T-helper 17 cell (primary cell): Measurements from ENCODE around the gene CLSTN2. TPM values are rescaled to one million over a fixed set of nuclear protein-coding genes. Genes with fewer than 3 reads are reported as not detected.

ENCODE experiments used
- ATAC-seq: fragments of 150-1000 bp; cut with Tn5 transposase; 2 replicates; pipeline ENCODE4 v1.10.0; 2021; ENCODE audit warnings: mild to moderate bottlenecking, moderate library complexity
- DNase-seq, 3 donors: peaks; one replicate each; pipeline versions ENCODE4 v3.0.0 to v3.0.0-alpha.2; 2020 to 2021
- H3K9me3 ChIP-seq: one replicate; pipeline ENCODE4 v1.7.0; 2013; ENCODE audit warnings: low read length, mild to moderate bottlenecking; ENCODE audit not compliant: control insufficient read depth, poor library complexity, severe bottlenecking
- H3K27ac Mint-ChIP-seq: one replicate; pipeline ENCODE4 v1.8.0; 2022; ENCODE audit warnings: mild to moderate bottlenecking, moderate library complexity, mixed read lengths
- H3K27me3 Mint-ChIP-seq: one replicate; pipeline ENCODE4 v1.8.0; 2022; ENCODE audit warnings: mixed read lengths
- H3K36me3 Mint-ChIP-seq: one replicate; pipeline ENCODE4 v1.8.0; 2022; ENCODE audit warnings: low read depth, mixed read lengths
- H3K4me1 Mint-ChIP-seq: one replicate; pipeline ENCODE4 v1.8.0; 2022; ENCODE audit warnings: mild to moderate bottlenecking, mixed read lengths
- H3K4me3 Mint-ChIP-seq: one replicate; pipeline ENCODE4 v1.8.0; 2022; ENCODE audit warnings: mild to moderate bottlenecking, moderate library complexity, mixed read lengths
- total RNA-seq, 4 donors: library from RNA in 2 of 4; stranded (reverse) in 2 of 4; gene quantifications; one replicate each; pipeline ENCODE4 v1.2.3 and lab custom pipeline; 2022 to 2026

The CLSTN2 gene
- total RNA-seq, 2 donors from 2014 or later = not detected

DNA sequence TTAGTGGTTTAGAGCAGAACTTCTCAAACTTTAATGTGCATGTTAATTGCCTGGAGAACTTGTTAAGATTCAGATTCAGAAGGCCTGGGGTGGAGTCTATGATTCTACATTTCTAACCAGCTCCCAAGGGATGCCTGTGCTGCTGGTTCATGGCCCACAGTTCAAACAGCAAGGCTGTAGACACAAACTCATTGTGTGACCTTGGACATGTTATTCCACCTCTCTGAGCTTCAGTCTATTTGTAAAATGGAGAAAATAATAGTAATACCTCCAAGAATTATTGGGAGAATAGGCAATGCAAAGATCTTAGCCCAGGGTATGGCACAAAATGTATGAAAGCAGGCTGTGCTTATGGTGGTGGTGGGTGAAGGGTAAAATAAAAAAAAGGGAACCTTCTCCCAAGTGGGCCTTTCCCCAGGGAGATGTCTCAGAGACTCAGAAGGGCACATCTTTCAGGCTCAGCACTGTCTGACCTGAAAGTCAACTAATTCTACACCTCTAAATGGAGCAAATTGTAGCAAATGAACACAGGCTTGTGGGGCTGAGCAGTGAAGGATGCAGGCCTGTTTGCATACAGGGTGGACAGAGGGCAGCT lies 566.9 kb downstream of the CLSTN2 start:
- Mint-ChIP-seq H3K4me3 (no peak overlapping the region), H3K4me1 (no peaks in the 10 kb centered on the region), H3K27ac (no peak overlapping the region), H3K27me3 (no peaks in the 10 kb centered on the region), H3K36me3 (no peaks in the 10 kb centered on the region)
- no peaks in the 10 kb centered on the region for H3K9me3 ChIP-seq
- DNase-seq (no peak), ATAC-seq (no peak)

DNA sequence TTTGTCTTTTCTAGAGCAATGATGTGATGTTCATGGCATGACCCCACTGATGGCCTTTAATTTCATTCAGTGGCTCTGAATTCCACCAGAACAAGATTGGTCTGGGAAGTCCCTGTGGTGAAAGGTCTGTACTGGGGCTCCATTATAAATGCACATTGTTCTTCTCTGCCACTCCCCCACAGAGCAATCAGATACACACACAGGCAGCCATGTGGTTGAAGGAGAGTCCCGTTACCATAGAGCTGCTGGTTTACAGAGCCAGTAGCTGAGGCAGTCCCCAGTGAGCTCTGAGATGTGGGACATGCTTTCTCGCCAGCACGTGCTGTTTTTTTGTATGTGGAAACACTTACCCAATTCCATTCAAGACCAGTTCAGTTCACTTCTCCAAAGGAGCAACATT lies 570.2 kb downstream of the CLSTN2 start:
- Mint-ChIP-seq H3K36me3 (no peaks in the 10 kb centered on the region), H3K27ac (no peak overlapping the region), H3K4me1 (no peaks in the 10 kb centered on the region), H3K27me3 (no peaks in the 10 kb centered on the region), H3K4me3 (no peak overlapping the region)
- ATAC-seq = no peak
- H3K9me3 ChIP-seq = no peaks in the 10 kb centered on the region
- no peak for DNase-seq

DNA sequence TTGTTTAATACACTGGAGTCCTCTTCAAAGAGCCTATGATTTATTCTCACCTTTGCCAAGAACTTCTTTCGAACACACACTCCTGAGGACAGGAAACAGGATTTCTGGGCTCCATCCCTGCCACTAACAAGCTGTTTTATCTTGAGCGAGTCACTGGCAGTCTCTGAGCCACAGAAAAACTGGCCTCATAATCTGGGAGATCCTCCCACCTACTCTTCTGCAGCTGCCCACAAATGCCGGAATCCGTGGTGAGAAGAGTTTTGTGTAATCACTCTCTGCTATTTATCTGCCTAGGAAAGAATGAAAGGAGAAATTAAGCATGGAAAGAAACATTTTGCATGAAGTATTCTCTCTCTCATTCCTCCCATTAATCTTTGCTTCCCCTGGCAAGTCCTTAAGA lies 570.9 kb downstream of the CLSTN2 start:
- ATAC-seq (no peak), DNase-seq (no peak)
- no peak overlapping the region for H3K27ac Mint-ChIP-seq
- H3K4me1 Mint-ChIP-seq = no peaks in the 10 kb centered on the region
- H3K27me3 Mint-ChIP-seq = no peaks in the 10 kb centered on the region
- H3K36me3 Mint-ChIP-seq = no peaks in the 10 kb centered on the region
- no peak overlapping the region for H3K4me3 Mint-ChIP-seq
- no peaks in the 10 kb centered on the region for H3K9me3 ChIP-seq

DNA sequence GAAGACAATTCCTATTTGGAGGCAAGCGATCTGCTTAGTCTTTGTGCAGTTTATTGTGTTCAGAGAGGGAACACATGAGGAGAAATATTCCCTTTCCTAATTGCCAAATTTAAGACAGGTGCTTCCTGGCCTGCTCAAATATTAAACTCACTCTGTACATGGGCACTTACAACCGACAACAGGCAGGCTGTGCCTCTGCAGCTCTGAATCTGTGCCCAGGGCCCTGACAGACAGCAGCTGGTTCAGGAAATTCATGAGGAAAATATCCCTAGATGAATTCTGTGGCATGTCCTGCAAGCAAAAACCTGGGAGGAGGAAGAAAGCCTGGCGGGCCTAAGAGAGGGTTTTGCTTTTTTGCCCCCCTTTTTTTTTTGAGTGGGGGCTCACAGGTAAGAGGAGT lies 573.6 kb downstream of the CLSTN2 start:
- no peaks in the 10 kb centered on the region for H3K4me1 Mint-ChIP-seq

DNA sequence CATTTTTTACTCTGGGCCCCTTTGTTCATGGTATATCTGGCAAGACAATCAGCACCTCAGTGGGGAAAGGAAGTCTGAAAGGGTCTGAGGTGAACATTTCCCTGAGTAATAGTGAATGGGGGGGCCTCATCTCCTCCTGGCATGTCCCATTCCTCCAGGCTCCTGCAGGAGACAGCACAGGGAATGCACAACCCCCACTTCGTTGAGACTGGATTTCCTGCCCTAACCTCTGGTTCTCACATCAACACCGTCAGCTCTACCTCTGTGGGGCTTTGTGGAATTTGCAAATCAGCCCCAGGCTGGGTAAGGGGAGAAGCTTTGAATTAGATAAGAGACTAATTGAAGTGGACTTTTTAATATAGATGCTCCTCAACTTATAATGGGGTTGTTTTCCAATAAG lies 574.5 kb downstream of the CLSTN2 start:
- H3K9me3 ChIP-seq = no peaks in the 10 kb centered on the region
- H3K27ac Mint-ChIP-seq = no peak overlapping the region
- no peak overlapping the region for H3K4me3 Mint-ChIP-seq
- ATAC-seq = no peak
- no peaks in the 10 kb centered on the region for H3K27me3 Mint-ChIP-seq
- no peak for DNase-seq
- H3K36me3 Mint-ChIP-seq = no peaks in the 10 kb centered on the region
- no peaks in the 10 kb centered on the region for H3K4me1 Mint-ChIP-seq

More for the DNA sequence above, 573.6 kb downstream of the CLSTN2 start:
- no peak for DNase-seq
- Mint-ChIP-seq H3K4me3 (no peak overlapping the region), H3K27me3 (no peaks in the 10 kb centered on the region), H3K36me3 (no peaks in the 10 kb centered on the region), H3K27ac (no peak overlapping the region)
- ATAC-seq = no peak
- H3K9me3 ChIP-seq = no peaks in the 10 kb centered on the region

DNA sequence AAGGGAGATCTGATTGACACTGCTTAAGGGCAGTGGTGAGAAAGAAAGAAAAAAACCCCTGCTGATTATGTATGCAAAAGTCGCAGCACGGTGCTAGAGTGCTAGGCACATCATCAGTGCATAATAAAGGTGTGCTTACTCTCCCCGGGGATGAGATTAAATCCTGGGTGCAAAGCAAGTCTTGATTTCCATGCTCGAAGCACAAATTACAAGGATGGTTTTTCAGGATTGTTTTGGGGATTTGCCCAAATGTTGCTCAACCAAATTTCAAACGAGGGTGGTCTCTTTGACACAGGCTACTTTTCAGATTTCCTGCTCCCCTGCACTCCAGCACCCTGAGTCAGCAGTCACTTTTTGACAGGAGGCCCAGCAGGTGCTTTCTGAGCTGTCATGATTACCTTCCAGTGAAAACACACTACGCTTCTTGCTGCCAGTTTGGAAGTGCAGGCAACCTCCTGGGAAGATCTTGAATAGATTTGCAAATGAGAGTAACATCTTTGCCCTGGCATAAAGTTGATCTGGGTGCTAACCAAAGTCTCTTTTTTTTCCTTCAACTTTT lies 575.4 kb downstream of the CLSTN2 start:
- H3K27ac Mint-ChIP-seq = no peak overlapping the region
- H3K27me3 Mint-ChIP-seq = no peaks in the 10 kb centered on the region
- no peak for DNase-seq
- no peak overlapping the region for H3K4me3 Mint-ChIP-seq
- no peaks in the 10 kb centered on the region for H3K36me3 Mint-ChIP-seq
- no peaks in the 10 kb centered on the region for H3K4me1 Mint-ChIP-seq
- ATAC-seq = no peak
- H3K9me3 ChIP-seq = no peaks in the 10 kb centered on the region

DNA sequence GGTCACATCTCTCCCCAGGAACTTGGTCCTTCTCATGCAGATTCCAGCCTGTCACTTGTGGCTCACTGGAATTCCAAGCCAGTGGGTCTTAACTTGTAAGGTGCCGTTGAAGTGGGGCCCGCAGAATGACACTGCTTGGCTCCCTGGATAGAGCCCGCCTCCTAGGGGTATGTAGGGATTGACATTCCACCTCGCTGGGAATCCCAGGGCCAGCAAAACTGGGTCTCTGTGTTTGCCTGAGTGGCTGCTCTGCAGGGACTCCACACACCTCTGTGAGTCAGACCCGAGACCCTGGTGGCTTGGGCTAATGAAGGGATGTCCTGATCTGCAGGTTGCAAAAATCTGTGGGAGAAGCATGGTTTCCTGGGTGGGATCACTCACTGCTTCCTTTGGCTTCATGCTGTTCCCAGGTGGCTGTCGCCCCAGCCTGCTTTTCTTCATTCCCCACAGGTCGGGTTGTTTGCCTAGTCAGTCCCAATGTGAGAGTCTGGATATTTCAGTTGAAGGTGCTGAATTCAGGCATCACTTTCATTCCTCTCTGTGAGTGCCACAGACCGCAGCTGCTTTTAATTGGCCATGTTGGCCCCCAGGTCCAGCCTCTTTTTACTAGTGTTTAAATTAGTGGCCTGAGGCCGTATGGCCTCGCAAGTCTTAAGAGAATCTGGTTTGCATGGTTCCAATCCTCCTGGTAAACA lies 586.9 kb downstream of the CLSTN2 start:
- H3K4me3 Mint-ChIP-seq = no peak overlapping the region
- DNase-seq = no peak
- ATAC-seq = no peak
- no peaks in the 10 kb centered on the region for H3K4me1 Mint-ChIP-seq
- no peak overlapping the region for H3K27ac Mint-ChIP-seq
- no peaks in the 10 kb centered on the region for H3K36me3 Mint-ChIP-seq
- H3K27me3 Mint-ChIP-seq = no peaks in the 10 kb centered on the region
- H3K9me3 ChIP-seq = no peaks in the 10 kb centered on the region

DNA sequence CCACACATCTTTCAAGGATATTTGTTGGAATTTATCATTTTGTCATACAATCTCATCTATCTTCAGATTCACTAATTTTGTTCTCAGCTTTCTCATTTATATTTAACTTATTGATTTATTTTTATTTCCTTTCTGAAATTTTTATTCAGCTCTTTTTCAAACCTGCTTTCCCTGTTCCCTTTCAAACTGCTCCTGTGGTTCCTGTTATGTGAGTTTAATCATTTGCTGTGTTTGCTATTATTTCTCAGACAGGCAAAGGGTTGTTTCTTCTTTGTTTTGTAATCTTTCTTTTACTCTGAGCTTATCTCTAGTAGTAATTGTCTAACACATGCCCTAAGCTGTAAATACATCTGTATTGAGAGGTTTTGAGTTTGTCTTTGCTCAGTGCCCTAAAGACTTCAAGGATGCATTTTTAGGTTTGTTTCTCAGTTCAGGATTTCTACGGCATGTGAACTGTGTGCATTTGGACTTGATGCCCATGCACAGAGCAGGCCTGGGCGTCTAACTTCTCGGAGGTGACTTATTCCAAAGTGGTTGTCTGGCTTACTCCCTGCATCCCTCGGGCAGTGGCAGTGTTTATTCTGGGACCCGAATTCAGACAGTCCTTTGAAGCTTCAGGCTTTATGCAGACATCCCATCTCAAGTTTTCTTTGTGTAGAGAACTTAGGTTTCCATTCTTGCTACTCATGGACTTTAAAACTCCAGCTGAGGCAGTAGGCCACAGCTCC lies 587.8 kb downstream of the CLSTN2 start:
- Mint-ChIP-seq H3K36me3 (no peaks in the 10 kb centered on the region), H3K27ac (no peak overlapping the region), H3K4me1 (no peaks in the 10 kb centered on the region), H3K4me3 (no peak overlapping the region), H3K27me3 (no peaks in the 10 kb centered on the region)
- no peak for DNase-seq
- no peaks in the 10 kb centered on the region for H3K9me3 ChIP-seq
- no peak for ATAC-seq

DNA sequence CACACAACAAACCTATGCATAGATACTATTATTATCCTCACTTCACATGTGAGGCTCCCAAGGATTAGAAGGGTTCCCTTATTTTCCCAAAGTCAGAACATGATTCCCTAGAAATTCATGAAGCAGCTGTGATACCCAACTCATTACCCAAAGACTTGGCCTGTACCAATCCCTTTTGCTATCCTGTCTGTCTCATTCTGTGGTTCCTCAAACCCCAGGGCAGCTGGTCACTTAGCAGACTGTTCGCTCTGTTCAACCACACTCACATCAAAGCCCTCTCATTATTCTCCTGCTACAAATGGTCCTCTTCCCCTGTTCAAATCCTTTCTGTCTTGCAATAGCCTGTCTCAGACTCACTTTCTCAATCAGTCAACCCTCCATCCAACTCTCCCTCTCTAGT lies 588.6 kb downstream of the CLSTN2 start:
- no peaks in the 10 kb centered on the region for H3K36me3 Mint-ChIP-seq
- no peaks in the 10 kb centered on the region for H3K27me3 Mint-ChIP-seq
- no peaks in the 10 kb centered on the region for H3K4me1 Mint-ChIP-seq
- H3K4me3 Mint-ChIP-seq = no peak overlapping the region
- no peaks in the 10 kb centered on the region for H3K9me3 ChIP-seq
- no peak overlapping the region for H3K27ac Mint-ChIP-seq
- ATAC-seq (no peak), DNase-seq (no peak)

DNA sequence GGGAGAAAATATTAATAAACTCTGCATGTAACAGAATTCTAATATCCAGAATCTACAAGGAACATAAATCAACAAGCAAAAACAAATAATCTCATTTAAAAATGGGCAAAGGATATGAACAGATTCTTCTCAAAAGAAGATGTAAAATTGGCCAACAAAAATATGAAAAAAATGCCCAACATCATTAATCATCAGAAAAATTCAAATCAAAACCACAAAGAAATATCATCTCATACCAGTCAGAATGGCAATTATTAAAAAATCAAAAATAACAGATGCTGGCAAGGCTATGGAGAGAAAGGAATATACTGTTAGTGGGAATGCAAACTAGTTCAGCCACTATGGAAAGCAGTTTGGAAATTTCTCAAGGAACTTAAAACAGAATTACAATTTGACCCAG lies 592.2 kb downstream of the CLSTN2 start:
- DNase-seq (no peak), ATAC-seq (no peak)
- Mint-ChIP-seq H3K27me3 (no peaks in the 10 kb centered on the region), H3K4me3 (no peak overlapping the region), H3K27ac (no peak overlapping the region), H3K4me1 (no peaks in the 10 kb centered on the region), H3K36me3 (no peaks in the 10 kb centered on the region)
- H3K9me3 ChIP-seq = no peaks in the 10 kb centered on the region

DNA sequence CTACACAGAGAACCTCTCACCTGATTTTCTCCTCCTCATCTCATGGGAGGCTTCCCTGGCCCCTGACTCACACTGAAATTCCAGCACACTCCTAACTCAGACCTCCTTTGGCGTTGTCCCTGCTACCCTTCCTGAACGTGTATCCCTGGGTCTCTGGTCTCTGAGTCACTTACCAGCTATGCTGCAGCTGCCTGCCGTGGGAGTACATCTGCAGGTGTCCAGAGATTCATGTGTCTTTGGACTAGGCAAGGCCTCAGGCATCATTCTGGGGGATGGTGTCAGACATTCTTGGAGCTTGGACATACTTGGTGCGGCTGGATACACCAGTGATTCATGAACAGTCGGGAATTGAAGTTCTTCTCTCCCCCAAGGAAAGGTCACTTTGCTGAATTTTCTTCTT lies 594.1 kb downstream of the CLSTN2 start:
- no peak for ATAC-seq
- H3K27ac Mint-ChIP-seq = no peak overlapping the region
- DNase-seq = no peak
- H3K4me3 Mint-ChIP-seq = no peak overlapping the region
- H3K9me3 ChIP-seq = no peaks in the 10 kb centered on the region
- no peaks in the 10 kb centered on the region for H3K27me3 Mint-ChIP-seq
- no peaks in the 10 kb centered on the region for H3K36me3 Mint-ChIP-seq
- no peaks in the 10 kb centered on the region for H3K4me1 Mint-ChIP-seq

DNA sequence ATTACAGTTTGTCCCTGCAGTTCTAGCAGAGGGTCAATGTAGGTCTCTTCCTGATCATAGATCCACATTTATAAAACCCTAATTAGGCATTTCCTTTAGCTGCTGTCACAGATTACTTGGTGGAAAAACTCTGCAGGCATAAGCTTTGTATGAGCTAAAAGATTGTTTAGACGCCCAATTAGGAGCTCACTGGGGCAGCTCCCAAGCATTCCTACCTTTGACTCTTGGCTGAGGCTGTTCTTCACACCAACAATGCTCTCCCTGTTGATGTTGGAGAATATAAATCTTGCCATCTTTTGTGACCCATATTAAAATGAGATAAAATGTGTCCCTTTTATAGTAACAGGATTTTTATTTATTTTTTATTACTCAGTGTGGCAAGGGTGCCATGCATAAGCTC lies 594.6 kb downstream of the CLSTN2 start:
- Mint-ChIP-seq H3K4me1 (no peaks in the 10 kb centered on the region), H3K36me3 (no peaks in the 10 kb centered on the region)
- DNase-seq = no peak

DNA sequence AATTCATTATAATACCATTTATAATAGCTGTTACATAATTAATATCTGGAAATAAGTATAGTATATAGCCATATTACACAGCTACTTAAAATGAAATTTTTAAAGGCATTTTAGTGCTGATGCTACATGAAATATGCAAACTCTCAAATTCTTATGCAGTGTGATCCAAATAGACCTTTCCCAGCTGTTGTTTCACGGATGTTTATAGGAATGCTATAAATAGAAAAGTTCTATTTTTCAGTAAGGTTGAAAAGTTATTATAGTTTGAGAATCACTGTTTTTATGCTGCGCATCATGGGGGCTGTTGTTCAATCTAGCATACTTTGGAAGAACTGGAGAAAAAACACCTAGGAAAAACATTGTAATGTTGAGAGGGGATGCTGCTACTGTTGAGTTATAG lies 595.1 kb downstream of the CLSTN2 start:
- Mint-ChIP-seq H3K27me3 (no peaks in the 10 kb centered on the region), H3K27ac (no peak overlapping the region), H3K4me3 (no peak overlapping the region), H3K4me1 (no peaks in the 10 kb centered on the region), H3K36me3 (no peaks in the 10 kb centered on the region)
- no peak for ATAC-seq
- H3K9me3 ChIP-seq = no peaks in the 10 kb centered on the region
- DNase-seq = no peak

More for the DNA sequence above, 594.6 kb downstream of the CLSTN2 start:
- H3K9me3 ChIP-seq = no peaks in the 10 kb centered on the region
- H3K4me3 Mint-ChIP-seq = no peak overlapping the region
- no peak for ATAC-seq
- H3K27me3 Mint-ChIP-seq = no peaks in the 10 kb centered on the region
- H3K27ac Mint-ChIP-seq = no peak overlapping the region
